Pons (tissue), 1 donor: ENCODE data around the gene HNF1A.
"Not testable (repeated sequence)": the region's sequence is repeated elsewhere in the genome, so short reads cannot be mapped to it uniquely, and the experiment has no call there.

Experiments used
- DNase-seq: peaks from one replicate; pipeline ENCODE4 v3.0.0-alpha.2; 2016; ENCODE audit warnings: low spot score

HNF1A gene, protein sequence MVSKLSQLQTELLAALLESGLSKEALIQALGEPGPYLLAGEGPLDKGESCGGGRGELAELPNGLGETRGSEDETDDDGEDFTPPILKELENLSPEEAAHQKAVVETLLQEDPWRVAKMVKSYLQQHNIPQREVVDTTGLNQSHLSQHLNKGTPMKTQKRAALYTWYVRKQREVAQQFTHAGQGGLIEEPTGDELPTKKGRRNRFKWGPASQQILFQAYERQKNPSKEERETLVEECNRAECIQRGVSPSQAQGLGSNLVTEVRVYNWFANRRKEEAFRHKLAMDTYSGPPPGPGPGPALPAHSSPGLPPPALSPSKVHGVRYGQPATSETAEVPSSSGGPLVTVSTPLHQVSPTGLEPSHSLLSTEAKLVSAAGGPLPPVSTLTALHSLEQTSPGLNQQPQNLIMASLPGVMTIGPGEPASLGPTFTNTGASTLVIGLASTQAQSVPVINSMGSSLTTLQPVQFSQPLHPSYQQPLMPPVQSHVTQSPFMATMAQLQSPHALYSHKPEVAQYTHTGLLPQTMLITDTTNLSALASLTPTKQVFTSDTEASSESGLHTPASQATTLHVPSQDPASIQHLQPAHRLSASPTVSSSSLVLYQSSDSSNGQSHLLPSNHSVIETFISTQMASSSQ

DNA sequence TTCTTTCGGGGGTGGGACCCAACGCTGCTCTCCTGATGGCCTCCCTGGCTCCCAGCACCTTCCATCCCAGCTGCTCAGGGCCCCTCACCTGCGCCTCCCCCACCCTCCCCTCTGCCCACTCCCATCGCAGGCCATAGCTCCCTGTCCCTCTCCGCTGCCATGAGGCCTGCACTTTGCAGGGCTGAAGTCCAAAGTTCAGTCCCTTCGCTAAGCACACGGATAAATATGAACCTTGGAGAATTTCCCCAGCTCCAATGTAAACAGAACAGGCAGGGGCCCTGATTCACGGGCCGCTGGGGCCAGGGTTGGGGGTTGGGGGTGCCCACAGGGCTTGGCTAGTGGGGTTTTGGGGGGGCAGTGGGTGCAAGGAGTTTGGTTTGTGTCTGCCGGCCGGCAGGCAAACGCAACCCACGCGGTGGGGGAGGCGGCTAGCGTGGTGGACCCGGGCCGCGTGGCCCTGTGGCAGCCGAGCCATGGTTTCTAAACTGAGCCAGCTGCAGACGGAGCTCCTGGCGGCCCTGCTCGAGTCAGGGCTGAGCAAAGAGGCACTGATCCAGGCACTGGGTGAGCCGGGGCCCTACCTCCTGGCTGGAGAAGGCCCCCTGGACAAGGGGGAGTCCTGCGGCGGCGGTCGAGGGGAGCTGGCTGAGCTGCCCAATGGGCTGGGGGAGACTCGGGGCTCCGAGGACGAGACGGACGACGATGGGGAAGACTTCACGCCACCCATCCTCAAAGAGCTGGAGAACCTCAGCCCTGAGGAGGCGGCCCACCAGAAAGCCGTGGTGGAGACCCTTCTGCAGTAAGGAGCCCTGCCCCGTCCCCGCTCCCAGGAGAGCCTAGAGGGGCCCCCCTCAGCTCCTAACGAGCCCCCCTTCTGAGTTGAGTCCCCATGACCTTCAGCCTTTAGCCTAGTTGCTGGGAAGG, at the start of gene HNF1A:
Gene HNF1A (plus strand): TSS at position 248 of the 924 bp plus-strand sequence. CDS start 226 bp downstream, at position 474.
- no peak for DNase-seq

DNA sequence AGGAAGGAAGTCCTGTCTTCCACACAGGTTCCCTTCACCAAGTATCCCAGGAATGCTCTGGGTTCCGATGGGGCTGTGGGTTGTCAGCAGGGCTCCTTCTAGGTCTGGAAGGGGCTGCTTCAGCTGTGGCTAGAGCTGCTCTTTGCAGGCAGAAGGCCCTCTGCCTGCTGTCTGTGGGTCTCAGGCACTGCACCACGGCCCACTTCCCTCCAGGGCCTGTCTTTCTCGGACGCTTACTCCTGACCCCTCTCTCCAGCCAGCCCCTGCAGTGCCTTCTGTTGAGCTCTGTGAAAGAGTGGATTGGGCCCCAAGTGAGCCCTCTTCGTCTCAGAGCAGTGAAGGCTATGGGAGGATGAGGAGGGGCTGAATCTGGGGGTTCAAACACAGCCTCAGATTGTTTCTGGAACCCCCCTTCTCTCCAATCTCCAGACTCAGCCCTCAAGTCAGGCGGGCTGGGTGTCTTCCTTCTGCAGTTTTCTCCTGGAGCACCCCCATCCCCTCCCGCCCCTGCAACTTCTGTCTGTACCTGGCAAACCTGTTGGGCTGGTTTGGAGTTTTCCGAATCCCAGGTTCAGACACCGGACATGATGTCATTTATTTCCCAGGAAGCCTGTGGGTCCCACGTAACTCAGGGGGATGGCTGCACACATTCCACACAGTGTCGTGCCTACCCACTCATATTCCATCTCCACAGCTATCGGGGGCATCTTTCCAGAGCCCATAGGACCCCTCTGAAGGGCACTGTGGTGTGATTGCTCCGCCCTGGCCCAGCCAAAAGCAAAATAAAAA, 49.3 kb upstream of the HNF1A start:
- no peak for DNase-seq

DNA sequence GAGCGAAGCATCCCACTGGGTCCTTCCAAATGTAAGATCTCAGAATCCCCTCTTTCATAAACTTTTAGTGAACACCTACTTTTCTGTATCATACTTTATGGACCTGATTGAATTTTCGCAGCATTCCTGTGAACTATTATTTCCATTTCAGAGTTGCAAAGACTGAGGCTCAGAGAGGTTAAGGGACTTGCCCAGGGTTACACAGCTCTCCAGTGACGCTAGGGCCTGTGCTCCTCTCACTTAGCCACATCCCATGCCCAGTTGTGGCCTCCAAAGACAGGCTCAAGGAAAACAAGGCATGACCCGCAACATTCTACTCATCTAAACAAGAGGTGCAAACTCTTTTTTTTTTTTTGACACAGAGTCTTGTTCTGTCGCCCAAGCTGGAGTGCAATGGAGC, 48.3 kb upstream of the HNF1A start:
- no peak for DNase-seq

GRCh38 chr12:120932058-120932457, 46.3 kb upstream of the HNF1A start:
- no peak for DNase-seq

GRCh38 chr12:120932956-120933526, 45.3 kb upstream of the HNF1A start:
- no peak for DNase-seq

- DNase-seq = no peak
These were observed 44.6 kb upstream of the HNF1A start for GRCh38 chr12:120933786-120934185.

- DNase-seq = peak; percentile 35
These were observed 42.1 kb upstream of the HNF1A start for GRCh38 chr12:120936197-120936596.

- no peak for DNase-seq
These were observed 39.8 kb upstream of the HNF1A start for GRCh38 chr12:120938496-120938895.

GRCh38 chr12:120939523-120939922, 38.8 kb upstream of the HNF1A start:
- DNase-seq = peak; percentile 84

DNA sequence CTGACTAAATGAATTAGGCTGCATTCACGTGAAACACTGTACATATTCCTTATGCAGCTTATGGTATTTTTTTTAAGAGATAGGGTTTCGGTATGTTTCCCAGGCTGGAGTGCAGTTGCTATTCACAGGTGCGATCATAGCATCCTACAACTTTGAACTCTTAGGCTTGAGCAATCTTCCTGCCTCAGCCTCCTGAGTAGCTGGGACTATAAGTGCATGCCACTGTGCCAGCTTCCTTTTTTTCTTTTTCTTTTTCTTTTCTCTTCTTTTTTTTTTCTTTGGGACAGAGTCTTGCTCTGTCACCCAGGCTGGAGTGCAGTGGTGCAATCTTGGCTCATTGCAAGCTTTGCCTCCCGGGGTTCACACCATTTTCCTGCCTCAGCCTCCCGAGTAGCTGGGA, 38.3 kb upstream of the HNF1A start:
- peak; percentile 12 for DNase-seq

DNA sequence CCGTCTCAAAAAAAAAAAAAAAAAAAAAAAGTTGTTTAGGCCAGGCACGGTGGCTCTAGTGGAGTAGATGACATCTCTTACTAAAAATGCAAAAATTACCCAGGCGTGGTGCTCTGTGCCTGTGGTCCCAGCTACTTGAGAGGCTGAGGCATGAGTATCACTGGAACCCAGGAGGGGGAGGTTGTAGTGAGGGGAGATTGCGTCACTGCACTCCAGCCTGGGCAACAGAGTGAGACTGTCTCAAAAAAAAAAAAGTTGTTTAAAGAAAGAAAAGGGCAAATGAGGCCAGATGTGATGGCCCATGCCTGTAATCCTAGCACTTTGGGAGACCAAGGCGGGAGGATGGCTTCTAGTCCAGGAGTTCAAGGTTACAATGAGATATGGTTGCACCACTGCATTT, 37.5 kb upstream of the HNF1A start:
- no peak for DNase-seq

GRCh38 chr12:120941412-120941811, 36.9 kb upstream of the HNF1A start:
- DNase-seq = no peak

GRCh38 chr12:120941846-120942405, 36.4 kb upstream of the HNF1A start:
- DNase-seq = no peak

- DNase-seq = no peak
These were observed 34.9 kb upstream of the HNF1A start for GRCh38 chr12:120943482-120943881.

GRCh38 chr12:120944645-120945217, 33.6 kb upstream of the HNF1A start:
- no peak for DNase-seq

DNA sequence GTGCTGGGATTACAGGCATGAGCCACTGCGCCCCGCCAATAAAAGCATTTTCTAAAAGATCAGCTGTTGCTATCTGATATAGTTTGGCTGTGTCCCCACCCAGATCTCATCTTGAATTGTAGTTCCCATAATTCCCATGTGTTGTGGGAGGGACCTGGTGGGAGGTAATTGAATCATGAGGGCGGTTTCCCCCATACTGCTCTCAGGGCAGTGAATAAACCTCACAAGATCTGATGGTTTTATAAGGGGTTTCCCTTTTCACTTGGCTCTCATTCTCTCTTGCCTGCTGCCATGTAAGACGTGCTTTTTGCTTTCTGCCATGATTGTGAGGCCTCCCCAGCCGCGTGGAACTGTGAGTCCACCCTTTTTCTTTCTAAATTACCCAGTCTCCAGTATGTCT, 32.8 kb upstream of the HNF1A start:
- not testable (repeated sequence) for DNase-seq

DNA sequence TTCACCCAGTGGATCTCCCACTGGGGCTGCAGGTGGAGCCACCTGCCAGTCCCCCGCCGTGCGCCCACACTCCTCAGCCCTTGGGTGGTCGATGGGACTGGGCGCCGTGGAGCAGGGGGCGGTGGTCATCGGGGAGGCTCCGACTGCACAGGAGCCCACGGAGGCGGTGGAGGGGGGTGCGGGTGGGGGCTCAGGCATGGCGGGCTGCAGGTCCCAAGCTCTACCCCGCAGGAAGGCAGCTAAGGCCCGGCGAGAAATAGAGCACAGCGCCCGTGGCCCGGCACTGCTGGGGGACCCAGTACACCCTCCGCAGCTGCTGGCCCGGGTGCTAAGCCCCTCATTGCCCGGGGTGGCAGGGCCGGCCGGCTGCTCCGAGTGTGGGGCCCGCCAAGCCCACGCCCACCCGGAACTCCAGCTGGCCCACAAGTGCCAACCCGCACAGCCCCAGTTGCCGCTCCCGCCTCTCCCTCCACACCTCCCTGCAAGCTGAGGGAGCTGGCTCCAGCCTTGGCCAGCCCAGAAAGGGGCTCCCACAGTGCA, 28.0 kb upstream of the HNF1A start:
- not testable (repeated sequence) for DNase-seq

DNA sequence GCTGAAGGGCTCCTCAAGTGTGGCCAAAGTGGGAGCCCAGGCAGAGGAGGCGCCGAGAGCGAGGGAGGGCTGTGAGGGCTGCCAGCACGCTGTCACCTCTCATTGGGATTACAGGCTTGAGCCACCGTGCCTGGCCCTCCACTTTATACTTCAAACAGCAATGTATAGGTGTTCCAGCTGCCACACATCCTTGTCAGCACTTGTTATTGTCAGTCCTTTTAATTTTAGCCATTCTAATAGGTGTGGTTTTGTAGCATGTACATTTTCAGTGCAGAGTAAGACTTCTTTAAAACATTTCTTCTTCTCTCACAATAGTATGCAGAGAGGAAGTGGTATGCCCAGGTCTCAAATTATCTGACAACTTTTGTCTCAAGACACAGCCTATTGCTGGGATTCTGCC, 27.5 kb upstream of the HNF1A start:
- no peak for DNase-seq

DNA sequence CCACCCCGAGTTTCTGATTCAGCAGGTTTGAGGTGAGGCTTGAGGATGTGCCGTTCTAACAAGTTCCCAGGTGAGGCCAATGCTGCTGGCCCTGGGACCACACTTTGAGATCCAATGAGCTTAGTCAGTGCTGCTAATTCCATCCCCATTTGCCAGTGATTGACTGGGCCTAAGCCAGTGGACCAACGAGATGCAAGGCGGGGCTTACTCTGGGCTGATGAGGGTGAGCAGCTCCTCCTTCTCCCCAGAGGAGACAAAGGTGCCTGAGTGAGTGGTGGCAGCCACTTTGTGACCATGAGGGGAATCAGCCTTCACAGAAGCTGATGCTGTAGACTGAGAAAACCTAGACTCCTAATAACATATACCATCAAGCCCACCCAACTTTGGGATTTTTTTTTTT, 23.1 kb upstream of the HNF1A start:
- no peak for DNase-seq

- DNase-seq = no peak
These were observed 21.6 kb upstream of the HNF1A start for GRCh38 chr12:120956579-120957300.
